ENCODE measurements around the gene MALAT1. TPM values are rescaled to one million over a fixed set of nuclear protein-coding genes. Genes with fewer than 3 reads are reported as not detected.

The MALAT1 gene
- total and polyA plus RNA-seq, 2 of the 13 experiments (the other 11 are each of a cell fraction or from before 2014, with no cell fraction given): 143 to 1,237 TPM

DNA sequence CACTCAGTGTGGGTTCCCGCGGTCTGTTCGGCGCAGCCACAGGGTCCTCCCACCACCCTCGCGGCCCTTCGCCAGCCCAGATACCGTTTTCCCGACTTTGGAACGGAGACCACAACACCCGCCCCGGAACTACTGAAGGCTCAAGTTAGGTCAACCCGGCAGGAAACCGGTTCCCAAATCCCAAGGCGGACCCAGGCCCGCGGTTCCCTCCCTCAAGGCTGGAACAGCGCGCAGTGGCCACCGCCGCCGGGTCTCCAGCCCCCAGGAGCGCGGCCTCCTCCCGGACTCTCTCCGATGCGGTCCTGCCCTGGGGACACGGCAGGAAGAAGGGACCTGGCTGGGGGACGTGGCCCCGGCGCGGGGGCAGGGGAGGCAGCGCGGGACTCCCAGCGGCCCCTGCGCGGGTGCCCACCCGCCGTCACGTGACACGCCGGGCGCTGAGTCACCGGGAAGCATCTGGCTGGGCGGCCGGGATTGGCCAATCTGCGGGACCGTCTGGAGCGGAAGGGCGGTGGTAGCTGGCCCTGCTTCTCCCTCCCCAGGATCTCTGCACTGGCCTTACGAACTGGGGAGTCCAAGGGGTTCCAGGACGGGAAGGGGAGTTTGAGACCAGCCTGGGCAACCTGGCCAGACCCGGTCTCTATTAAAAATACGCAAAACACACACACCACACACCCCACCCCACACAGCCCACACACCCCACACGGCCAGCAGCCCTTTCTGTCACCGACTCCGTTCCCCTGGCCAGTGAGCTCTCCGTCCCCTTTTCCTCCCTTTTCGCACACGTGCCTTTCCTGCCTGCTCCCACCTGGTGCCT is 21.5 kb upstream of the MALAT1 start (continued):
- TF ChIP-seq MYPOP (CRISPR knock-in tag; IDR thresholded peaks at IDR 0.05): no peak; the same call in 1 of the 2 replicates
- TF ChIP-seq SIN3B (IDR thresholded peaks at IDR 0.05; ENCODE audit: low read length): no peak
- TF ChIP-seq HOXA5 (CRISPR knock-in tag; IDR thresholded peaks at IDR 0.05): no peak
- peak; percentile 85 for TF ChIP-seq ZC3H13 (CRISPR knock-in tag; IDR thresholded peaks at IDR 0.05)
- peak; percentile 94 for TF ChIP-seq POLR2G (IDR thresholded peaks at IDR 0.05; ENCODE audit: low read depth, low read length)
- 0 out of 2 replicates have a peak, but pooled peaks have one; percentile 61 for TF ChIP-seq ZNF138 (CRISPR knock-in tag; IDR thresholded peaks at IDR 0.05; ENCODE audit: low read depth)
- no peak for TF ChIP-seq ZNF879 (CRISPR knock-in tag; IDR thresholded peaks at IDR 0.05)
- TF ChIP-seq ZMYM3 (CRISPR knock-in tag; IDR thresholded peaks at IDR 0.05): no peak
- no peak for TF ChIP-seq ZNF572 (CRISPR knock-in tag; IDR thresholded peaks at IDR 0.05)
- no peak for TF ChIP-seq ZNF780A (CRISPR knock-in tag; IDR thresholded peaks at IDR 0.05)
- TF ChIP-seq, protein P1, sequence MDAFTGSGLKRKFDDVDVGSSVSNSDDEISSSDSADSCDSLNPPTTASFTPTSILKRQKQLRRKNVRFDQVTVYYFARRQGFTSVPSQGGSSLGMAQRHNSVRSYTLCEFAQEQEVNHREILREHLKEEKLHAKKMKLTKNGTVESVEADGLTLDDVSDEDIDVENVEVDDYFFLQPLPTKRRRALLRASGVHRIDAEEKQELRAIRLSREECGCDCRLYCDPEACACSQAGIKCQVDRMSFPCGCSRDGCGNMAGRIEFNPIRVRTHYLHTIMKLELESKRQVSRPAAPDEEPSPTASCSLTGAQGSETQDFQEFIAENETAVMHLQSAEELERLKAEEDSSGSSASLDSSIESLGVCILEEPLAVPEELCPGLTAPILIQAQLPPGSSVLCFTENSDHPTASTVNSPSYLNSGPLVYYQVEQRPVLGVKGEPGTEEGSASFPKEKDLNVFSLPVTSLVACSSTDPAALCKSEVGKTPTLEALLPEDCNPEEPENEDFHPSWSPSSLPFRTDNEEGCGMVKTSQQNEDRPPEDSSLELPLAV (CRISPR knock-in tag; conservative IDR thresholded peaks at IDR 0.05; ENCODE audit: low read depth): no peak
- TF ChIP-seq KAT8 (CRISPR knock-in tag; IDR thresholded peaks at IDR 0.05): peak; percentile 90
- peak; percentile 97 for TF ChIP-seq RBM39 (IDR thresholded peaks at IDR 0.05; ENCODE audit: low read depth, low read length, poor library complexity, severe bottlenecking)
- TF ChIP-seq MAX (IDR thresholded peaks at IDR 0.05): peak; percentile 66
- TF ChIP-seq ZFX (CRISPR knock-in tag; IDR thresholded peaks at IDR 0.05; ENCODE audit: low read depth): peak; percentile 88
- TF ChIP-seq CEBPG (CRISPR knock-in tag; IDR thresholded peaks at IDR 0.05): peak; percentile 88
- no peak for TF ChIP-seq HOXA9 (CRISPR knock-in tag; IDR thresholded peaks at IDR 0.05; ENCODE audit: borderline replicate concordance)
- TF ChIP-seq CSRNP1 (CRISPR knock-in tag; IDR thresholded peaks at IDR 0.05): peak; percentile 90
- TF ChIP-seq MLLT10 (CRISPR knock-in tag; IDR thresholded peaks at IDR 0.05): no peak
- peak; percentile 71 for TF ChIP-seq NFYC (CRISPR knock-in tag; IDR thresholded peaks at IDR 0.05)
- TF ChIP-seq ELF1 (CRISPR knock-in tag; IDR thresholded peaks at IDR 0.05): peak; percentile 63
- TF ChIP-seq ZNF207 (IDR thresholded peaks at IDR 0.05; ENCODE audit: borderline replicate concordance): no peak
- peak; percentile 72; the same call in 1 of the 2 replicates for TF ChIP-seq ZNF816 (CRISPR knock-in tag; IDR thresholded peaks at IDR 0.05; ENCODE audit: borderline replicate concordance)
- TF ChIP-seq ZNF430 (CRISPR knock-in tag; IDR thresholded peaks at IDR 0.05): 0 out of 2 replicates have a peak, but pooled peaks have one; percentile 32
- peak; percentile 95 for TF ChIP-seq AGO2 (optimal IDR thresholded peaks at IDR 0.05; ENCODE audit: low read depth, low read length)
- TF ChIP-seq SOX6 (IDR thresholded peaks at IDR 0.05): no peak
- peak; percentile 45; the same call in 1 of the 2 replicates for TF ChIP-seq SOX6 (CRISPR knock-in tag; IDR thresholded peaks at IDR 0.05)
- no peak for TF ChIP-seq NFIC (IDR thresholded peaks at IDR 0.05; ENCODE audit: low read length)
- TF ChIP-seq SALL1 (CRISPR knock-in tag; IDR thresholded peaks at IDR 0.05): peak; percentile 81

All from HepG2 (cell line).